Panc1 (cell line): ENCODE data around the gene SMC6.

Source experiments
- REST ChIP-seq, 2 experiments: IDR thresholded peaks; 2 replicates each; pipeline ENCODE4 v1.6.1; 2011 to 2012; ENCODE audit warnings: low read depth in 2 of 2, control low read depth in 1 of 2, low read length in 1 of 2, mild to moderate bottlenecking in 1 of 2, moderate library complexity in 1 of 2; ENCODE audit not compliant: insufficient read depth in 1 of 2
- TCF7L2 ChIP-seq: IDR thresholded peaks from 2 replicates; pipeline ENCODE4 v1.6.1; 2011; ENCODE audit warnings: mild to moderate bottlenecking, low read depth, low read length, inconsistent platforms
- TF ChIP-seq, protein P1 (sequence below): fragments of 450-650 bp; IDR thresholded peaks from 2 replicates; pipeline ENCODE4 v1.5.1; 2017; ENCODE audit warnings: mild to moderate bottlenecking

- TF ChIP-seq, protein P1, sequence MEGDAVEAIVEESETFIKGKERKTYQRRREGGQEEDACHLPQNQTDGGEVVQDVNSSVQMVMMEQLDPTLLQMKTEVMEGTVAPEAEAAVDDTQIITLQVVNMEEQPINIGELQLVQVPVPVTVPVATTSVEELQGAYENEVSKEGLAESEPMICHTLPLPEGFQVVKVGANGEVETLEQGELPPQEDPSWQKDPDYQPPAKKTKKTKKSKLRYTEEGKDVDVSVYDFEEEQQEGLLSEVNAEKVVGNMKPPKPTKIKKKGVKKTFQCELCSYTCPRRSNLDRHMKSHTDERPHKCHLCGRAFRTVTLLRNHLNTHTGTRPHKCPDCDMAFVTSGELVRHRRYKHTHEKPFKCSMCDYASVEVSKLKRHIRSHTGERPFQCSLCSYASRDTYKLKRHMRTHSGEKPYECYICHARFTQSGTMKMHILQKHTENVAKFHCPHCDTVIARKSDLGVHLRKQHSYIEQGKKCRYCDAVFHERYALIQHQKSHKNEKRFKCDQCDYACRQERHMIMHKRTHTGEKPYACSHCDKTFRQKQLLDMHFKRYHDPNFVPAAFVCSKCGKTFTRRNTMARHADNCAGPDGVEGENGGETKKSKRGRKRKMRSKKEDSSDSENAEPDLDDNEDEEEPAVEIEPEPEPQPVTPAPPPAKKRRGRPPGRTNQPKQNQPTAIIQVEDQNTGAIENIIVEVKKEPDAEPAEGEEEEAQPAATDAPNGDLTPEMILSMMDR: no peak
- TF ChIP-seq REST (IDR thresholded peaks at IDR 0.05; ENCODE audit: insufficient read depth in 1 of 2, low read depth in 2 of 2, low read length in 1 of 2): no peak
- TF ChIP-seq TCF7L2: no peak
Measured at GRCh38 chr2:17762451-17762850, 8.8 kb upstream of the SMC6 start.
